Measurements from ENCODE around the gene PHF21A. TPM values are rescaled to one million over a fixed set of nuclear protein-coding genes. Genes with fewer than 3 reads are reported as not detected.

The PHF21A gene
- total and polyA plus RNA-seq, 2 donors: 24.3 to 36.6 TPM

DNA sequence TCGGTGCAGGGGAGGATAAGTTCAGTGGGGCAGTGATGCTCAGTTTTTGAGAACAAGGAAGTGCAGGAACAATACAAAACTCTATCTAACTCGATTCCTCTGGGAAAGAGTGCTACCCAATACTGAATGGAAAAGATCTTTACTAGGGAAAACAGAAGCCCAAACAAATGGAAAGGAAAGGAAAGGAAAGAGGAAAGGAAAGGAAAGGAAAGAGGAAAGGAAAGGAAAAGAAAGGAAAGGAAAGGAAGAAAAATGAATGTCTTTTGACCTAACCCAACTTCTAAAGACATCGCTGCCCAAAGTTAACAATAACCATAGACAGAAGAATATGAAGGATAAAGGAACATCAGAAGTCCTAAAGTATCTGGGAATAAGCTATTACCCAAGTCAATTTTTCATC is 41.6 kb downstream of the PHF21A start:
- peaks cover 8% of the 10 kb centered on the region for H3K36me3 ChIP-seq (ENCODE audit: insufficient read depth)
- H3K4me3 ChIP-seq (ENCODE audit: low read depth, low read length): no peak overlapping the region
- no peaks in the 10 kb centered on the region for H3K4me1 ChIP-seq (ENCODE audit: insufficient read depth)
- H3K27ac ChIP-seq (ENCODE audit: low read depth): no peak overlapping the region
- DNase-seq (ENCODE audit: extremely low spot score): no peak
- WGBS: 86% methylated on average over 3 of the region's 3 CpGs

DNA sequence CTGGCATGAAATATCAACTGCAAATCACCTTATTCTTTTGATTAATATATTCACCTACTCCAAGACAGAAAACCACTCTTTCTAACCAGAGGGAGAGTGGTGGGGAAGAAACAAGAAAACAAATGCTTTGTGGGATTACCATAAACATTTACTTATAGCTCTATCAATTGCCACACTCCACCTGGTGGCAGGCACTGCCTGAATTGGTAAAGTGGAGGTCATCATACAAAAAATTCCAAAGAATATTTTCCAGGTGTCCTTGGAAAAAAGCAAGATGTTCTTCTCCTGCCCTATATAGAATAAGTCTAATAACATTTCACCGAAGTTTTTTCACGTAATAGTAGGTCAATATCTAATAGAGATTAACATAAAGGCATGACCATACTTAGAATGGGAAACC is 45.3 kb downstream of the PHF21A start:
- peaks cover 2% of the 10 kb centered on the region for H3K36me3 ChIP-seq (ENCODE audit: insufficient read depth)
- H3K27ac ChIP-seq (ENCODE audit: low read depth): no peak overlapping the region
- no peak for DNase-seq (ENCODE audit: extremely low spot score)
- 94% methylated on average over 2 of the region's 2 CpGs for WGBS
- H3K4me3 ChIP-seq (ENCODE audit: low read depth, low read length): no peak overlapping the region
- peaks cover 2% of the 10 kb centered on the region for H3K4me1 ChIP-seq (ENCODE audit: insufficient read depth)

DNA sequence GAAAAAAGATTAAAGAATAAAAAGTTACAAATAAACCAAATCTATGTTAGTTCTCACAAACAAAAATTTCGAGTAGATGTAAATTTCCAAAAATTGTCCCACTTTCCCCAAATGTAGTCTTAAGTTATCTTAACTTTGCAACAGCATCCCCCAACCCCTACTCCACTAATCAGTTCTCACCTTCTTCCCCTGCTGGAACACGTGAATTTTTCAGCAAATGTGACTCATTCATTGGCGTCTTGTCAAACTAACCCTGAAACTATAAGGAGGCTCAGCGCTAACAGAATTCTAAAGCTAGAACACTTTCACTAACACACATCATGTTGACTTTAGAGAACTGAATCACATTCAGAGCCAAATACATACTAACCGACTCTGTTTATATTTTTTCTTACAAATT is 46.1 kb downstream of the PHF21A start:
- H3K36me3 ChIP-seq (ENCODE audit: insufficient read depth): peaks cover 2% of the 10 kb centered on the region
- H3K27ac ChIP-seq (ENCODE audit: low read depth): no peak overlapping the region
- no peak overlapping the region for H3K4me3 ChIP-seq (ENCODE audit: low read depth, low read length)
- DNase-seq (ENCODE audit: extremely low spot score): no peak
- peaks cover 2% of the 10 kb centered on the region for H3K4me1 ChIP-seq (ENCODE audit: insufficient read depth)
- WGBS: 44% methylated on average over 5 of the region's 5 CpGs

GRCh38 chr11:46073632-46074031 is 47.6 kb downstream of the PHF21A start:
- 99% methylated on average over 1 of the region's 1 CpG for WGBS
- DNase-seq (ENCODE audit: extremely low spot score): no peak
- H3K36me3 ChIP-seq (ENCODE audit: insufficient read depth): peaks cover 2% of the 10 kb centered on the region
- H3K27ac ChIP-seq (ENCODE audit: low read depth): no peak overlapping the region
- H3K4me1 ChIP-seq (ENCODE audit: insufficient read depth): peaks cover 2% of the 10 kb centered on the region
- H3K4me3 ChIP-seq (ENCODE audit: low read depth, low read length): no peak overlapping the region

DNA sequence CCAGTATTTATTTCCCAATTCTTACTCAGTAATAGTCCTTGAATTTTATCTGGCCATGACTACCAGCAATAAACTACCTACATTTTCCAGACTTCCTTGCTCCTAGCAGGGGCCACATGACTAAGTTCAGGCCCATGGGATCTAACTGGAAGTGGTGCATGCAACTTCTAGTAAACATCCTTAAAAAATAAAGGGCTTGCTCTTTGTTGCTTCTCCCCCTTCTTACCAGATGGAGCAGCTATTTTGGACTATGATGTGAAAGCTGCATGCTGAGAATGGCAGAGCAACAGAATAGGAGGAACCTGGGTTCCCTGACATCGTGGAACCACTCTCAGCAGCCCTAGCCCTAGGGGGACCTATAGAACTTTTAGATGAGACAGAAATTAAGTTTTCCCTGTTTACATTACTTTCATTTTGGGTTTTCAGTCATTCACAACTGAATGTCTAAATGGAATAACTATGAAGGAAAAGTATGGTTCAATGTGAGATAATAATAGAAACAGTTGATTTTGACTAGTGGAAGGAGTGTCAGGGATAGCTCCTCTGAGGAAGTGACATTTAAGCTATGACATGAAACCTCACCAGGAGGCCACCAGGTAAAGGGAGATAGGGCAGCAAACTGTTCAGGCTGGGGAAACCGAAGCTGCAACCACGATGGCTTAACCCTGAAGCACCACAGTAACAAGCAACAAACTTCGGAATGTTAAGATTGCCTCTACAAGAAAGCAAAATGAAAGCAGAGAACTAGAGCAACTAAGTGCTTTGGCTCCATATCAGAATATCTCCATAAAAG is 48.9 kb downstream of the PHF21A start:
- Histone ChIP-seq H3K36me3 (ENCODE audit: insufficient read depth) (peaks cover 2% of the 10 kb centered on the region), H3K4me1 (ENCODE audit: insufficient read depth) (peaks cover 2% of the 10 kb centered on the region), H3K4me3 (ENCODE audit: low read depth, low read length) (no peak overlapping the region), H3K27ac (ENCODE audit: low read depth) (no peak overlapping the region)
- DNase-seq (ENCODE audit: extremely low spot score): no peak
- 76% methylated on average over 4 of the region's 4 CpGs for WGBS

DNA sequence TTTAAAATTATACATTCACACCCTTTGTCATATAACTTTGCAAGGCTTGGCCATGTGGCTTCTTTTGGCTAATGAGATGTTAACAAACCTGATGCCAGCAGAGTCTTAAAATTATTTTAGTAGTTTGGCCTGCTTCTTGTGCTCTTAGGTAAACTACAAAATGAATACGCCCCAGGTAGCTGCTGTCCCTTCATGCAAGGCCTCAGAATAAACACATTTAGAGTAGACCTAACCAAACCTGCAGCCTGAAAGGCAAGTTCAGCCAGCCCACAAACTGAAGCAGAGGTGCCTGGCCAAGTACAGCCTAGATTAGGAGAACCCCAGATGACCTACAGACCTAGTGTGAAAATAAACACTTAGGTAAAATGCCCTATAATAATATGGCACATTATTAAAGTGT is 50.2 kb downstream of the PHF21A start:
- peaks cover 2% of the 10 kb centered on the region for H3K4me1 ChIP-seq (ENCODE audit: insufficient read depth)
- no peak overlapping the region for H3K4me3 ChIP-seq (ENCODE audit: low read depth, low read length)
- no peaks in the 10 kb centered on the region for H3K36me3 ChIP-seq (ENCODE audit: insufficient read depth)
- H3K27ac ChIP-seq (ENCODE audit: low read depth): no peak overlapping the region
- DNase-seq (ENCODE audit: extremely low spot score): no peak
- WGBS: 72% methylated on average over 1 of the region's 1 CpG

DNA sequence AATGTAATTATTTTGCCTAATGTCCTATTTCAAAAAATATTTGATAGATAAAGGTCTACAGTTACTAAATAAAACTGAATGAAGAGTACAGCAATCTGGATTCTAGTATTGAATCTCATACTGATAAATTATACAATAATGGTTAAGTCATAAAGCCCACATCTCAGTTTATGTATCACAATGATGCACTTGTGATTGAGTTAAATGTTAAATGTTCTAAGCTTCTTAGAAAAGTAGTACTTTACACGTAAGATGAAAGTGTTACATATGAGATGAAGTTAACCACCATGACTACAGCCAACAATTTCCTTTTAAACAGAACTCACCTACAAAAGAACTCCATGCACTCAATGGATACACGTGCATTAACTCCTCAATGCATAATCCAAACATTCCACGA is 51.7 kb downstream of the PHF21A start:
- 96% methylated on average over 3 of the region's 3 CpGs for WGBS
- Histone ChIP-seq H3K4me3 (ENCODE audit: low read depth, low read length) (no peak overlapping the region), H3K36me3 (ENCODE audit: insufficient read depth) (no peaks in the 10 kb centered on the region), H3K4me1 (ENCODE audit: insufficient read depth) (peaks cover 2% of the 10 kb centered on the region), H3K27ac (ENCODE audit: low read depth) (no peak overlapping the region)
- DNase-seq (ENCODE audit: extremely low spot score): no peak

GRCh38 chr11:46066335-46066734 is 54.9 kb downstream of the PHF21A start:
- no peaks in the 10 kb centered on the region for H3K36me3 ChIP-seq (ENCODE audit: insufficient read depth)
- WGBS: 91% methylated on average over 4 of the region's 4 CpGs
- DNase-seq (ENCODE audit: extremely low spot score): no peak
- H3K4me3 ChIP-seq (ENCODE audit: low read depth, low read length): no peak overlapping the region
- no peak overlapping the region for H3K27ac ChIP-seq (ENCODE audit: low read depth)
- H3K4me1 ChIP-seq (ENCODE audit: insufficient read depth): peaks cover 2% of the 10 kb centered on the region

GRCh38 chr11:46065681-46066080 is 55.6 kb downstream of the PHF21A start:
- DNase-seq (ENCODE audit: extremely low spot score): no peak
- Histone ChIP-seq H3K36me3 (ENCODE audit: insufficient read depth) (no peaks in the 10 kb centered on the region), H3K4me1 (ENCODE audit: insufficient read depth) (no peaks in the 10 kb centered on the region), H3K4me3 (ENCODE audit: low read depth, low read length) (no peak overlapping the region), H3K27ac (ENCODE audit: low read depth) (no peak overlapping the region)
- 98% methylated on average over 3 of the region's 3 CpGs for WGBS

- Histone ChIP-seq H3K27ac (ENCODE audit: low read depth) (no peak overlapping the region), H3K4me3 (ENCODE audit: low read depth, low read length) (no peak overlapping the region), H3K4me1 (ENCODE audit: insufficient read depth) (no peaks in the 10 kb centered on the region), H3K36me3 (ENCODE audit: insufficient read depth) (no peaks in the 10 kb centered on the region)
- 79% methylated on average over 2 of the region's 2 CpGs for WGBS
- no peak for DNase-seq (ENCODE audit: extremely low spot score)
Observed at GRCh38 chr11:46064221-46064620, 57.0 kb downstream of the PHF21A start.

GRCh38 chr11:46063138-46063537 is 58.1 kb downstream of the PHF21A start:
- Histone ChIP-seq H3K4me1 (ENCODE audit: insufficient read depth) (no peaks in the 10 kb centered on the region), H3K36me3 (ENCODE audit: insufficient read depth) (no peaks in the 10 kb centered on the region), H3K27ac (ENCODE audit: low read depth) (no peak overlapping the region), H3K4me3 (ENCODE audit: low read depth, low read length) (no peak overlapping the region)
- no peak for DNase-seq (ENCODE audit: extremely low spot score)
- WGBS: 93% methylated on average over 3 of the region's 3 CpGs

DNA sequence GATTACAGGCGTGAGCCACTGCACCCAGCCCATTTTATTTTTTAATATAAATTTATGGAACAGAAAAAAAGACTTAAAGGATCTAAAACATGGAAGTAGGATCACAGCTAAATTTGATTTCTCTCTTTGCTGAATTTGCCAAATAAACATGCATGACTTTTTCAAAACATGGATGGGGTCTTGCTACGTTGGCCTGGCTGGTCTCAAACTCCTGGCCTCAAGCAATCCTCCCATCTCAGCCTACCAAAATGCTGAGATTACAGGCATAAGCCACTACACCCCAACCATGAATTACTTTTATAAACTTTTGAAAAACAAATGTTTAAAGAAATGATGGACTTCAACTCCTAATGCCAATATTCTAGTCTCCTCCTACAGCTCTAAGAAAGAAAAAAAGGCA is 61.2 kb downstream of the PHF21A start:
- no peak overlapping the region for H3K27ac ChIP-seq (ENCODE audit: low read depth)
- H3K4me3 ChIP-seq (ENCODE audit: low read depth, low read length): no peak overlapping the region
- no peaks in the 10 kb centered on the region for H3K4me1 ChIP-seq (ENCODE audit: insufficient read depth)
- H3K36me3 ChIP-seq (ENCODE audit: insufficient read depth): no peaks in the 10 kb centered on the region
- no peak for DNase-seq (ENCODE audit: extremely low spot score)
- 98% methylated on average over 2 of the region's 2 CpGs for WGBS

DNA sequence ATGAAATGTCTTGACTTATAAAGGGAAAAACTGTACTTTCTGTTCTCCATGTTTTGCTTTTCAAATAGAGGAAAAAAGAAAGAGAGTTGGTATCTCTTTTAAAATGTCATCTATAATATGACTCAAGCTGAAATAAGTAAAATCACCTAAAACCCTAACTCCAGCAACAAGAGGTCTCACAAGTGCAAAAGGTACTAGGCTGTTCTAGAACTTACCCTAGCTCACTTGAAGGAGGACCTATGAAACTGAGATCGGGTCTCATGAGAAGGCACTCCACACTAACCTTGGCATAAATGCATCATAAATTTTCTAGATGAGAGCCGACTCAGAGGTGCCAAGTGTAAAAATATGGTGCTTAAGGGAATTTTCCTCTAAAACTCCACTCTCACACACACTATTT is 63.8 kb downstream of the PHF21A start:
- Histone ChIP-seq H3K4me1 (ENCODE audit: insufficient read depth) (no peaks in the 10 kb centered on the region), H3K27ac (ENCODE audit: low read depth) (no peak overlapping the region), H3K4me3 (ENCODE audit: low read depth, low read length) (no peak overlapping the region), H3K36me3 (ENCODE audit: insufficient read depth) (no peaks in the 10 kb centered on the region)
- WGBS: 75% methylated on average over 2 of the region's 2 CpGs
- DNase-seq (ENCODE audit: extremely low spot score): no peak

DNA sequence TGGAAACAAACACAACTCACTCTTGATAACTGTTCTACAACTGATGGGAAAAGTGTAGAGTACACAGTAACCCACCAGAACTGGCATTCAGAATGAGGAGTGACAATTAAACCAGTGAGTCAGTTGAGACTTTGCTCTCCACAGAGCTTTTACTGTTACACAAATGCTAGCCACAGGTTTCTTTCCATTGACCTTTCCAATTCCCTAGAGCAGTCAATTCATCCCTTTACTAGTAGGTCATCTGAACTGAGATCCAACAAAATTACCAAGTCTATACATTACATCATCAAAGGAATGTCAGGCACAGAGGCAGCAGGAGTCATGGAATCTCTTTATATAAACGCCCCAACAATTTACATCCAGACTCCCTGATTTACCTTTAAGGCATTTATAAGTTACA is 65.9 kb downstream of the PHF21A start:
- Histone ChIP-seq H3K4me1 (ENCODE audit: insufficient read depth) (no peaks in the 10 kb centered on the region), H3K27ac (ENCODE audit: low read depth) (no peak overlapping the region), H3K4me3 (ENCODE audit: low read depth, low read length) (no peak overlapping the region), H3K36me3 (ENCODE audit: insufficient read depth) (no peaks in the 10 kb centered on the region)
- DNase-seq (ENCODE audit: extremely low spot score): no peak
- WGBS: 64% methylated on average over 1 of the region's 1 CpG

- Histone ChIP-seq H3K36me3 (ENCODE audit: insufficient read depth) (no peaks in the 10 kb centered on the region), H3K27ac (ENCODE audit: low read depth) (no peak overlapping the region), H3K4me3 (ENCODE audit: low read depth, low read length) (no peak overlapping the region), H3K4me1 (ENCODE audit: insufficient read depth) (no peaks in the 10 kb centered on the region)
- 94% methylated on average over 1 of the region's 1 CpG for WGBS
- DNase-seq (ENCODE audit: extremely low spot score): no peak
Observed at GRCh38 chr11:46051102-46051501, 70.2 kb downstream of the PHF21A start.

Measured in urinary bladder (tissue), 4 donors.